ENCODE measurements around the gene DNAH10.
A peak's percentile ranks its signal among the peaks of the same experiment; 100 is the strongest.

DNAH10 gene, protein sequence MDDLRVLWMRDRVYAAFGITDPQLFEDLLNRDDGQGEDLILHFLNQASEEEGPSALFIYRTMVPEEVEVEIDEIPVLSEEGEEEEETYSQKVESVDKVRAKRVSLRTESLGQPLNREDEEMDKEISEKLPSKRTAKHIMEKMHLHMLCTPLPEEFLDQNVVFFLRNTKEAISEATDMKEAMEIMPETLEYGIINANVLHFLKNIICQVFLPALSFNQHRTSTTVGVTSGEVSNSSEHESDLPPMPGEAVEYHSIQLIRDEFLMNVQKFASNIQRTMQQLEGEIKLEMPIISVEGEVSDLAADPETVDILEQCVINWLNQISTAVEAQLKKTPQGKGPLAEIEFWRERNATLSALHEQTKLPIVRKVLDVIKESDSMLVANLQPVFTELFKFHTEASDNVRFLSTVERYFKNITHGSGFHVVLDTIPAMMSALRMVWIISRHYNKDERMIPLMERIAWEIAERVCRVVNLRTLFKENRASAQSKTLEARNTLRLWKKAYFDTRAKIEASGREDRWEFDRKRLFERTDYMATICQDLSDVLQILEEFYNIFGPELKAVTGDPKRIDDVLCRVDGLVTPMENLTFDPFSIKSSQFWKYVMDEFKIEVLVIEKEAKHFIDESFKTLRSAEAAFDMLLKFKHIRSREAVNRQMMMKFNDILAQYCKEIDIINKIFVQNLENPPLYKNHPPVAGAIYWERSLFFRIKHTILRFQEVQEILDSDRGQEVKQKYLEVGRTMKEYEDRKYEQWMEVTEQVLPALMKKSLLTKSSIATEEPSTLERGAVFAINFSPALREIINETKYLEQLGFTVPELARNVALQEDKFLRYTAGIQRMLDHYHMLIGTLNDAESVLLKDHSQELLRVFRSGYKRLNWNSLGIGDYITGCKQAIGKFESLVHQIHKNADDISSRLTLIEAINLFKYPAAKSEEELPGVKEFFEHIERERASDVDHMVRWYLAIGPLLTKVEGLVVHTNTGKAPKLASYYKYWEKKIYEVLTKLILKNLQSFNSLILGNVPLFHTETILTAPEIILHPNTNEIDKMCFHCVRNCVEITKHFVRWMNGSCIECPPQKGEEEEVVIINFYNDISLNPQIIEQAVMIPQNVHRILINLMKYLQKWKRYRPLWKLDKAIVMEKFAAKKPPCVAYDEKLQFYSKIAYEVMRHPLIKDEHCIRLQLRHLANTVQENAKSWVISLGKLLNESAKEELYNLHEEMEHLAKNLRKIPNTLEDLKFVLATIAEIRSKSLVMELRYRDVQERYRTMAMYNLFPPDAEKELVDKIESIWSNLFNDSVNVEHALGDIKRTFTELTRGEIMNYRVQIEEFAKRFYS (N-terminal part only)

DNA sequence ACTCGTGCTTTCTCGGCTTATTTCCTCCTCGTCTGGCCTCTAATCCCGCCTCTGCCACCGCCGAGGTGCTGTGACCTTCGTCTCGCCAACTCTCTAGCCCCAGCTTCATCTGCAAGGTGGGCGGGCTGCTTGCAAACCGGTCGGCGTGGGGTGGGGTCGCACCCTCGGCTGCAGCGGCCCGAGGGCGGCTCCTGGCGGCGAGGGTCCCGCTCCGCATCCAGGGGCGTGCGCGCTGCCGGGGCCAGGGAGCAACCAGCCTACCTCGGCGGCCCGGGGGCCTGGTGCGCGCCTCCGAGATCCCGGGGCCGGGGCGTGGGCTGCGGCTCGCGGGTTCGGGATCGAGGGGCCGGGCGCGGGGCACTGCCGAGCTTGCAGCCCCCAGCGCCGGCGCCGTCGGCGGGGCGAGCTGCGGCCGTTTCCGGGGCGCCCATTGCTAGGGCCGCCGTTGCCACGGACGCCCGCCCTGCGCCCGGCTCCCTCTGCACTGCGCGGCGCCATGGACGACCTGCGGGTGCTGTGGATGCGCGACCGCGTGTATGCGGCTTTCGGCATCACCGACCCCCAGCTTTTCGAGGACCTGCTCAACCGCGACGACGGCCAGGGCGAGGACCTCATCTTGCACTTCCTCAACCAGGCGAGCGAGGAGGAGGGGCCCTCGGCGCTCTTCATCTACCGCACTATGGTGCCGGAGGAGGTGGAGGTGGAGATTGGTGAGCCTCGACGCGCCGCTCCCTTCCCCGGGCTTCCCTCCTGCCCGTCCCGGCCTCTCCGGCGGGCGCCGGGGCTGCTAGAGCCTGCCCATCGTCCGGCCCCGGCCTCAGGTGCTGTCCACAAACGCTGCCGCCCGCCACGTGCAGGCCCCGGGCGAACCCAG, at the start of gene DNAH10:
Gene DNAH10 (plus strand): TSS at position 461 of the 874 bp plus-strand sequence. CDS start 36 bp downstream, at position 497.
- DNase-seq (ENCODE audit: low read depth in 4 of 4, low spot score in 1 of 4), result peak in 2 of 4 experiments; percentile 35 to 51

DNA sequence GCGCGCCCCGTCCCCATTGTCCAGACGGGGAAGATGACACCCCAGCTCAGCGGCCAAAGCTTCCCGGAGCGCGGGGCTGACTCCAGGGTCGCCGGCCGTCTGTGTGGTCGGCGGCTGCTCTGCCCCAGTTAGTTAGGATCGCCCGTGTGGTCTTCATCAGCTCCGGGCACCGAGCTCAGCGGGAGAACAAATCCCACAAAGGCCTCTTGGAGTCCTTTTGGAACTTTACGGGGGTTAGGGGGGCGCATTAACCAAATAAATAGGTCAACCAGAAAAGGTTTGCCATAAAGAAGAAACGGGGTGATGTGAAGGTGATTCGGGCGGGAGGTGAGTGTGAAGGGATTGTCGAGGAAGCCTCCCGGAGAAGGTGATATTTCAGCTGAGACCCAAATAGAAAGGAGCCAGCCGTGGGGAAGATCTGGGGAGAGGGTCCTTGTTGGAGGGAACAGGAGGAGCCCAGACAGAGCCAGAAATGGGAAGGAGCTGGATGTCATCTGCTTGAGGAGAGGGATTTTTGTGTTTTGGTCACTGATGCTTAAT, 49.3 kb upstream of the DNAH10 start:
- no peak for DNase-seq (ENCODE audit: low read depth in 4 of 4, low spot score in 1 of 4)

DNA sequence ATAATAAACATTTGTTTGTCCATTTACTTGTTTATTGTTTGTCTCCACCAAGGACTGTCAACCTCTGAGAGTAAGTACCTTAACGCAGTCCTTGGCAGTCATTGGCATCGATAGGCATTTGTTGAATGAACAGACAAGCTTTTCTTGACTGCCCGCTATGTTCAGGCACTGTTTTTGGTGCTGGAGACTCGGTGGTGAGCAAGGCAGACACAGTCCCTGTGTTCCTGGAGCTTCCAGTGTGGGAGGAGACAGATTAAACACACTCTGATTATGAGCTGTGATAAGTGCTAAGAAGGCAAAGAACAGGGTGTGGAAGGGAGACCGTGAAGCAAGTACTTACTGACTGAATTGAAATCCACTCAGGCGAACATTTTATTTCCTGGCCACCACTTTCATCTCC, 48.7 kb upstream of the DNAH10 start:
- DNase-seq (ENCODE audit: low read depth in 4 of 4, low spot score in 1 of 4), result peak in 1 of 4 experiments; percentile 16

DNA sequence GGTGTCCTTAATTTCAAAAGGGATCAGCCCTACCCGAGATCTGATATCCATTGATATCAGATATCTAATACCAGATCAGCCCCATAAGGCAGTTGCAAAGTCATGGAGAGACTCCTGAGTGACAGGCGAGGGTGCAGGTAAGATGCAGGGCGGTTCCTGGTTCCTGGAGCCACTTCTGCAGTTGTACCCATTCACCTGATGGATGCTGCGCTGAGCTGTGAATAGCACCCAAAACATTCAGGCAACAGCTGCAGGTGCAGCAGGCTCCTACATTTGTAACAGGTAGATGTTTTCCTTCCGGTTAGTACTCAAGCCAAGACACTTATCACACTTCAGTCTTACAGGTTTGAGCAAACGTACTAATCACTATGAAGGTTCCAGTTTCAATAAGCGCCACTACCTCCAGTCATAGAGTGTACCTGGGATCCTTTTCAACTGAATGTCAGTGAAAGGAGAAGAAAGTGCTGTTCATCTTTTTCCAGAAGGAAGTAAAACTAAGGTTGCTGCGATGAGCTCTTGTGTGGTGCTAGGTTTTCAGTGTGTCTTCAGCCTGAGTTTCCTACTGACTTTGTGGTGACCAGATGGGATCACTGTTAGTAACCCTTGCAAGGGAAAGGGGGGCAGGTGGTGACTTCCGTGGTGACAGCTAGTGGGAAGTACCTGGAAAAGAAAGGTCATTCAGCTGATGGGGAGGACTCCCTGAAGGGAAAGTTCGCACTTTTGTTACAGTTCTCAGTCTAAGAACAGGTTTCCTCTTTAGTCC, 48.1 kb upstream of the DNAH10 start:
- peak in 1 of 4 experiments; percentile 45 for DNase-seq (ENCODE audit: low read depth in 4 of 4, low spot score in 1 of 4)

DNA sequence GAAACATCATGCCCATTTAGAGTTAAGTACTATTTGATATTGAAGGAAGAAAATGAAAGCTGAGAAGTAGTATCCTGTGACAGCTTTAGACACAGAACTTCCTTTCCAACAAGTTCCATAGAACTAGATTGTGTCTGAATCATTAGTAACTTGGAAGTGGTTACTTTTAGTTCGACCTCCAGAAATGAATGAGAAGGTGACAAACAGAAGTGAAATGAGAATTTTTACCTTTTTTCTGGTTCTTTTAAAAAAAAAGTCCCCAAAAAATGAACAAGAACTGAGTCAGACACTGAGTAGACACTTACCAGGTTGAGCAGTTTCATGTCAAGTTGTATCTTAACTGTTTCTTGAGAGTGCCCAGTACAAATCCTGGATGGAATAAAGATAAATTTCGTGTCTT, 46.9 kb upstream of the DNAH10 start:
- DNase-seq (ENCODE audit: low read depth in 4 of 4, low spot score in 1 of 4), result no peak

DNA sequence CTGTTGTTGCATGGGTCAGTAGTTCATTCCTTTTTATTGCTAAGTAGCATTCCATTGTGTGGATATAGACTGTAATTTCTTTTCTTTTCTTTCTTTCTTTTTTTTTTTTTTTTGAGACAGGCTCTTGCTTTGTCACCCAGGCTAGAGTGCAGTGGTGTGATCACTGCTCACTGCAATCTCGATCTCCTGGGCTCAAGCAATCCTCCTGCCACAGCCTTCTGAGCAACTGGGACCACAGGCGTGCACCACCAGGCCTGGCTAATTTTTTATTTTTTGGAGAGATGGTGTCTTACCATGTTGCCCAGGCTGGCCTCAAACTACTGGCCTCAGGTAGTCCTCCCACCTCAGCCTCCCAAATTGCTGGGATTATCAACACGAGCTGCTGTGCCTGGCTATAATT, 44.8 kb upstream of the DNAH10 start:
- no peak for DNase-seq (ENCODE audit: low read depth in 4 of 4, low spot score in 1 of 4)

DNA sequence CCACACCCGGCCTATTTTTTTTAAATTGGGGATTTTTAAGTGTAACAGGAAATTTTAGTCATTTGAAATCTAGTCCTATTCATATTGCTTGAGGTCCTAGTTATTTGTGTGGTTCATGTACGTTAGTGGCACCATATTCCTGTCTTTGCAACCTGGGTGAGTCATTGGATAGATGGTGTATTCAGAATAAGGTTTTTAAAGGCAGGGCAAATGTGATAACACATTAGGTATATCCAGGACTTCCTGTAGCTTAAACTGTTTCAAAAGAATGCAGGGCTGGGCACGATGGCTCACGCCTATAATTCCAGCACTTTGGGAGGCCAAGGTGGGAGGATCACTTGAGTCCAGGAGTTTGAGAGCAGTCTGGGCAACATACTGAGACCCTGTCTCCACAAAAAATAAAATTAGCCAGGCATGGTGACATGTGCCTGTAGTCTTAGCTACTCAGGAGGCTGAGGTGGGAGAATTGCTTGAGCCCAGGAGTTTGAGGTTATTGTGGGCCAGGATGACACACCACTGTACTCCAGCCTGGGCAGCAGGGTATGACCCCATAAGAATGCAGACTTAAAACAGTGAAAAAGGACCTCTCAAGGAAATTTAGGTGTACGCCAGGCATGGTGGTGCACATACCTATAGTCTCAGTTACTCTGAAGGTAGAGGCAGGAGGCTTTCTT, 41.8 kb upstream of the DNAH10 start:
- no peak for DNase-seq (ENCODE audit: low read depth in 4 of 4, low spot score in 1 of 4)

DNA sequence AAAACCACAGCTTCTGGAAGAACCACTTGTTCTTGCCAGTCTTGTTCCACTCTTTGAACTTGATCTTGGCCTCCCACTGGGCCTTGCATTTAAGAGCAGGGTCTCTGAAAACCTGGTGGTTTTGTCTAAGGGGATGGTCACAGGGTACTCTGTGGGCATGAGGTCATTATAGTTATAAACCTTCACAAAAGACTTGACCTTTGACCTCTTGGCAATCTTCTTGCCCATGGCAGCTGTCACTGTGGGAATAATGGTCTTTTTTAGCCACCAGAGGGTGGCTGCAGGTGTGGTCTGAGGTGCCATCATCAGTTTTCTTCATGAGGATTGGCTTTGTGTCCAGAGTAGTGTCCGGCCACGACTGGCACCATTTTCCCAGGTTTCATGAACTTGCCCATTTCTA, 40.9 kb upstream of the DNAH10 start:
- no peak for DNase-seq (ENCODE audit: low read depth in 4 of 4, low spot score in 1 of 4)

DNA sequence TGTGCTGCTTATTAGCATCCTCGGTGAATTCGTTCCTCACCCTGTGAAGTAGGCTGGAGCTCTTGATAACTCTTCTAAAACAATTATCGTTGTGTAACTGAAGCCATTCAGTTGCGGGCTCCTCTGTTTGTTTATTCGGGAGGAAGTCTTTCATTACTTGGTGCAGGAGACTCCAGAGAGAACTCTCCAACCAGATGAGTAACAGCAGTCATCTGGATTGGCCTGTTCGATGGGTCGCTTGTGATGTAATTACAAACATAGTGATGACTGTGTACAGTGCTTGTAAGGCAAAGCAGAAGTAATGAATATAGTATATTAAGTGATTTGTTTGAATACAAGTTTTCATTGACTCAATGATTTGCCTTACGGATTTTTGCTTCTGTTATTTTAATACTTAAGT, 39.1 kb upstream of the DNAH10 start:
- no peak for DNase-seq (ENCODE audit: low read depth in 4 of 4, low spot score in 1 of 4)

DNA sequence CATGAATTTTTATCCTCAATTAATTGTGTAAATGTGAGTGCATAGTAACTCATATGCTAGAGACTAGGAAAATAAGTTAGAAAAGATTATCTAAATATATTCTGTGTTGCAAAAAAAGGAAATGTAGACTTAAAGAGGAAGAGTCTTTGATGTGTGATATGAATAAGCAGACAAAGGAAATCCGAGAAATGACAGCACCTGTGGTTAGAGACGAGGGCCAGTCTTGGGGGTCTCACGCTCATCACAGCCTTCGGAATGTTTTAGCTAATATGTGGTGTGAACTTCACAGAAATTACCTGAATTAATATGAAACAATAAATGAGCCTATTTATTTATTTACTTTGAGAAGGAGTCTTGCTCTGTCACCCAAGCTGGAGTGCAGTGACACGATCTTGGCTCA, 38.3 kb upstream of the DNAH10 start:
- no peak for DNase-seq (ENCODE audit: low read depth in 4 of 4, low spot score in 1 of 4)

DNA sequence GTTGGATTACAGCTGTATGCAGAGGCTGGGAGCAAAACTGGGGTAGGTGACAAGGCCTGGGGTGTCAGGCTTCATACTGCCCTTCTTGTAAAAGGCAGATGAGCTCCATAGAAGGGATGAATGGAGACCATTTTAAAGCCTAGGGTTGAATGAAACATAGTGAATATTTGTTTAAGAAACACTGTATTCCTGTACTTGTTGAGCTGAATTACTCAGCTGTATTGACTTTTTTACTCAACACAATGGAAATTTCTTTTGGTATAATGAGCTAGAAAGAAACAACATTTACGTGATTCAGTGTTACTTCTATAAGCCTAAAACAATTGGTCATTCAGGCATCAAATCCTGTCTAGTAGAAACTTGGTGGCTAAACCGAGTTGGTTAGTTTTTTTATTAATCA, 35.9 kb upstream of the DNAH10 start:
- no peak for DNase-seq (ENCODE audit: low read depth in 4 of 4, low spot score in 1 of 4)

DNA sequence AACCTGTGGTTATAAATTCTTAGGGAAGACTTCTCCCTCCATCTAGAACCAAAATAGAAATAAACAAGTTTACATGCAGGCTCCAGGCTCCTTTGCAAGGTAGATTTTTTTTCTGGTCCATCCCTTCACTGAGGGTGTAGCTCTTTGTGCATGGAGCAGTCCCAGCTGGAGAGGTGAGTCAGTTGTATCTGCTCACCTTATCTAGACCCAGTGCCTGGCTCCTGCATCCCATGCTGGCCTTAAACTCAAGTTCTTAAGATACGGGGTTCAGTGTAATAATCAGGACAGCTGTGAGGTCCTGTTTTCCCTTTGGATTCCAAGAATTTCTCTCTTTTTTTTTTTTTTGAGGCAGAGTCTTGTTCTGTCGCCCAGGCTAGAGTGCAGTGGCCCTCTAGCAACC, 35.1 kb upstream of the DNAH10 start:
- DNase-seq (ENCODE audit: low read depth in 4 of 4, low spot score in 1 of 4), result no peak

DNA sequence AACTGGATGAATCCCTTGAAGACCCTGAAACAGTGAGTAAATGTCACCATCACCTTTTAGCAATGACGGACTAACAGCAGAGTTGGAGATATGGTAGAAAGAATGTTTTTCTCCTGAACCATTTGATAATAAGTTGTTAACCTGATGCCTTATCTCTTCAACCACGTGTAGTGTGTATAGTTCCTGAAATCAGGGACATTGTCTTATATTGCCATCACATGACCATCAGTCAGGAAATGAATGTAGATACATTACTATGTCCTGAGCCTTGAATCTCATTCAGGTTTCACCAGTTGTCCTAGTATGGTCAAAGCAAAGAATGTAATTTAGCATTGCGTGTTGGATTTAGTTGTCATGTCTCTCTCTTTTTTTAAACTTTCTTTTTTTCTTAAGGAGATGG, 34.2 kb upstream of the DNAH10 start:
- no peak for DNase-seq (ENCODE audit: low read depth in 4 of 4, low spot score in 1 of 4)

DNA sequence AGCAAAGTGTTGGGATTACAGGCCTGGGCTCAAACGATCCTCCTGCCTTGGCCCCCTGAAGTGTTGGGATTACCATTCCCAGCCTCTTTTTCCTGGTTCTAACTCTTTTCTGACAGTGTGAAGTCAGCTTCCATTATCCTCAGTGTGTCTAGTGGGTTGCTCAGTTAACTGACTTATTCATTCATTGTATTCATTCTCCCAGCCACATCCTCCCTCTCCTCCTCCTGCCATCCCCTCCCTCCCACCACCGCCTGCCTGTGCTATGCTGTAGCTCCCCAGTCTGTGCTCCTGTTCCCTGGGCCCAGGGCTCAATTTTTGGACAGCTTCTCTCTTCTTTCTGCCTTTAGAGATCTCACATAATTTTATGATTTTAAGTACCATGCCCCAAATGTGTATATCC, 30.5 kb upstream of the DNAH10 start:
- DNase-seq (ENCODE audit: low read depth in 4 of 4, low spot score in 1 of 4), result no peak

DNA sequence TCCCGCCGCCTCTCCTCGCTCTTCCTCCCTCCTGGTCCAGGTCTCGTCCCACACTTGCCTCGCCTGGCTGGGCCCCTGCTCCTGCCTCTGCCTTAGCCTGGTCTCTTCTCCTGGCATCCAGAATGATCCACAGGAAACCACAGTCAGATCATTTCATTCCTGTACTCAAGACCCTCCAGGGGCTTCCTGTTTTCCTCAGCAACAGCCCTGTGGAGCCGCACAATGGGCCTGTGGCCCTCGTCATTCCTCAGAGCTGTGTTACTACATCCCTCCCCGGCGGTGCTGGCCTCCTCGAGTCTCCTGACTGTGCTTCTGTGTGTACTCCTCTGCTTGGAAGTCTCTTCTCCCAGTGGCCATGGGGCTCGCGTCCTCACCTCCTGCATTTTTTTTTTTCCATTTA, 29.9 kb upstream of the DNAH10 start:
- DNase-seq (ENCODE audit: low read depth in 4 of 4, low spot score in 1 of 4), result no peak

DNA sequence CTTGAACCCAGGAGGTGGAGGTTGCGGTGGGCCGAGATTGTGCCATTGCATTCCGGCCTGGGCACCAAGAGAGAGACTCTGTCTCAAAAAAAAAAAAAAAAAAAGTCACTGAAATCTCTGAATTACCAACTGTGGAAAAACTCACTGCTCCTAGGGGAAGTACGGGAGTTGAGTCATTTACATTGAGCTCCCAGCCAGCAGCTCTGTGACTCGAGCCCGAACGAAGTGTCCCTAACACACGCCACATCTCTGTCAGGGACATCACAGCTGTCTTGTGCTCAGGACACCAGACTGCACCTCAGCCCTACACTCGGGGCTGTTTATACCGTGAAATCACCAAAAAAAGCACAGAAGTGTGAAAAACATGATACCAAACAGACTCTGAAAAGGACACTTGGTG, 28.9 kb upstream of the DNAH10 start:
- DNase-seq (ENCODE audit: low read depth in 4 of 4, low spot score in 1 of 4), result no peak

DNA sequence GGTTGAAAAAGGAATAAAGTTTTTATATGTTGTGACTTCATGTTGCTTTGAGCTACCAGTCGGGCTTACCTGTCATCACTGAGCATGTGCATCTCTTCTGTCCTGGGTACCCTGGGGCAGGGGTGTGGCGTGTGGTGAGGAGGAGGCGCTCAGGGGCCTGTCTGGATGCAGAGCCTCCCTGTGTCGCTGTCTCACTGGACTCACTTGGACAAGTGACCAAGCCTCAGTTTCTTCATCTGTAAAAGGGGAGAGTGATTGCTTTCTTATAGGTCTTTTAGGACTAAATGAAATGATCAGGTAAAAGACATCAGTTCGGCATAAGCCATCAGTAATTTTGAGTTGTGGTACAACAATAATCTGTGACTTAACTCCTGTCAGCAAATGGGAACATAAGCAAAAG, 27.8 kb upstream of the DNAH10 start:
- no peak for DNase-seq (ENCODE audit: low read depth in 4 of 4, low spot score in 1 of 4)

DNA sequence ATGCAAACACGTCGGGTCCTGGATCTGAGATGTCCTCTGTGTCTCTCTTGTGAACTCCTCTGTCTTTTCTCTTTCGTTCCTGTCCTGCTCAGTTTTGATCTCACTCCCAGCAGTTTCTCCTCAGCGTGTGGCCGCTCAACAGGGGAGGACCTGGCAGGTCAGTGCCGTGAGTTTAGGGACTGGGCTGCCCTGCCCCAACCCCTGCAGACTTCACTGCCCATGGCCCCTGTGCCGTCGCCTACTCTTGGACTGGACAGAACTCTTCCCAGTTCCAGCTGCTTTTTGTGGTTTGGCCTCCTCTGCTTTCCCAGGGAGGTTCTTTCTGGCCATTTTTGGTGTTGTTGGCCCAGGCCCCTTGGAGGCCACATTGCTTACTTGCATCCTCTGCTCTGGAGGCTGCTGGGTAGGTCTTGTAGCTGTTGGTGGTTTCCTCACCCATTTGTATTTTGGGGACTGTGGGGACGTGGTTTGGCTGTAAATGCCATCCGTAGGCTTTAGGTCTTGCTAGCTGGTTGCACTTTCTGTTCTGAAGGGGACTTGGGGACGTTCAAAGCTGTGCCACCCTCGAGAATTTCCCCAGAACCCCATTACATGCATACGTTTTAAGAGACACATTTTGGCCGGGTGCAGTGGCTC, 20.0 kb upstream of the DNAH10 start:
- DNase-seq (ENCODE audit: low read depth in 4 of 4, low spot score in 1 of 4), result no peak
